HG02970 (cell line): ENCODE results near the gene SLC2A14.

ENCODE experiments used
- ATAC-seq: cut with Tn5 transposase; IDR thresholded peaks from one replicate; pipeline ENCODE4 v1.9.1; 2021; ENCODE audit warnings: mild to moderate bottlenecking, moderate library complexity, moderate number of reproducible peaks; ENCODE audit not compliant: unreplicated experiment, low FRiP score

The SLC2A14 gene

DNA sequence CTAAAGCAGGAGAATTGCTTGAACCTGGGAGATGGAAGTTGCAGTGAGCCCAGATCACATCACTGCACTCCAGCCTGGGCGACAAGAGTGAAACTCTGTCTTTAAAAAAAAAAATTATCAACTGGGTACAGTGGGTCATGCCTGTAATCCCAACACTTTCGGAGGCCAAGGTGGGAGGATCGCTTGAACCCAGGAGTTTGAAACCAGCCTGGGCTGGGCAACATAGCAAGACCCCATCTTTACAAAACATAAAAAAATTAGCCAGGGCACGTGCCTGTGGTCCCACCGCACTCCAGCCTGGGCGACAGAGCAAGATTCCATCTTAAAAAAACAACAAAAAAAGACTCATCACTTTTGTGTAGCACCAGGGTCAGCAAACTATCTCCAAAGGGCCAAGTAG lies 90.7 kb downstream of the SLC2A14 start:
- ATAC-seq: no peak

DNA sequence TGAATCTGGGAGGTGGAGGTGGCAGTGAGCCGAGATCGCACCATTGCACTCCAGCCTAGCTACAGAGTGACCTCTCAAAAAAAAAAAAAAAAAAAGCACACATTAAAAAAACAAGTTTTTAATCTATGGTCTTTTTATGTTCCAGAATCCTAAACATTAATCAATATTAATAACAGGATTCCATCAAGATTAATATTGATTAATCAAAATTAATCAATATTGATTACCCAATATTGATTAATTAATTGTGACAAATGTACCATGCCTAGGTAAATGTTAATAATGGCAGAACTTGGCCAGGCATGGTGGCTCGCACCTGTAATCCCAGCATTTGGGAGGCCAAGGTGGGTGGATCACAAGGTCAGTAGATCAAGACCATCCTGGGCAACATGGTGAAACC lies 91.4 kb downstream of the SLC2A14 start:
- ATAC-seq: no peak

DNA sequence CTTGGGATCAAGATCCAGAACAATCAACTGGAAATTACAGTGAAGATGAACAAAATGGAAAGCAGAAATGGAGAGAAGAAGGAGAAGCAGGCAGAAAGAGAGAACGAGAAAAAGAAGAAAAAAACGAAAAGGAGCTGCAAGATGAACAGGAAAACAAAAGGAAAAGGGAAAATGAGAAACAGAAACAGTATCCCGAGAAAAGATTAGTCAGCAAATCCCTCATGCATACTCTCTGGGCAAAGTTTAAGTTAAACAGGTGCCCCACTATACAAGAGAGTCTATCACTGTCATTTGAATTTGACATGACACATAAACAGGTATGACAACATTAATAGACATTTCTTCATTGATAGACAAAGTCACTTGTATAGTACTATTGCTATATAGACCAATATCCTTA lies 102.7 kb downstream of the SLC2A14 start:
- no peak for ATAC-seq
